ENCODE measurements around the gene CIAO2A.

GRCh38 chr15:64096668-64097384 lies 3.2 kb upstream of the CIAO2A start:
- TF ChIP-seq CTCF (IDR thresholded peaks at IDR 0.05; ENCODE audit: borderline replicate concordance, extremely low read depth, low read length, poor library complexity, severe bottlenecking): peak; percentile 35
- no peak for TF ChIP-seq EZH2 (IDR thresholded peaks at IDR 0.05; ENCODE audit: borderline replicate concordance, low read depth, low read length, severe bottlenecking)
